ENCODE results near the gene STRIP2. TPM values are rescaled to one million over a fixed set of nuclear protein-coding genes. Genes with fewer than 3 reads are reported as not detected.
A peak's percentile ranks its signal among the peaks of the same experiment; 100 is the strongest.

The STRIP2 gene
- polyA plus RNA-seq, 1 donor (not counting 4 experiments of a cell fraction or from before 2014, with no cell fraction given), result 12.5 TPM

DNA sequence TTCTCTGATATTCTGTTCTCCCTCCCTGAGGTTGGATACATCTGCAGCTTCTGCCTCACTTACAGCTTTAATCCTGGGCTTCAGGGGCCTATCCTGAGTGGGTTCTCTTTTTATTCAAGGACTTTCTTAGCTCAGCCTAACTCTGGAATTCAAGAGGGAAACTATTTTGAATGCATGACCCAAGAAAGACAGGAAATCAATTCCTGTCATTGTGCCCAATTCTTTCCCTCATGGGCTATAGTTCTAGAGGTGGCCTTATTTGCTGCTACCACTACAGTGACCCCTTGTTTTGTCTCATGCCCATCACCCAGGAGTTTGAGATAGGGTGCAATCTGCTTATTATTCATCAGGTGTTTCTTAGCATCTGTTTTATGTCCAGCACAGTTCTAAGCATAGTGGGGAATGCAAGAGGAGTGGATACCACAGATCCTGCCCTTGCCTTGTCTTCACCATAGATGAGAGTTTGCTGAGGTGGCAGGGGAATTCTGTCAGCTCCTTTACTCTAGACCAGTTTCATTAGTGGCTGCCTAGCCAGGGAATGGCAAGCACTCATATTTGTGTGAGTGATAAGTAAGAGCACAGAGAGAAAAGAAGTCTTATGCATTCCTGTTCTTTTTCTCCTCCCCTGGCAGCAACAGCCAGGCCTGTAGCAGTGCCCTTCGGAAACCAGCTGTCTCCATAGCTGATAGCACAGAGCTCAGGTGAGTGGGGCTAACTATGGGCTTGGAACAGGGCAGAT is 19.4 kb downstream of the STRIP2 start:
- no peak for DNase-seq (ENCODE audit: low read depth, low spot score)
- FAIRE-seq, result peak; percentile 49
- H3K9me1 ChIP-seq (ENCODE audit: control insufficient read depth, extremely low read depth, insufficient read depth, low read length), result no peaks in the 10 kb centered on the region
- peaks cover 21 to 30% of the 10 kb centered on the region in 2 experiments for H3K36me3 ChIP-seq (ENCODE audit: control insufficient read depth in 2 of 2, extremely low read depth in 1 of 2, insufficient read depth in 2 of 2, low read length in 2 of 2)
- H3K9ac ChIP-seq (ENCODE audit: control insufficient read depth, extremely low read depth, insufficient read depth, low read length), result peak overlapping the region; percentile 53
- no peak overlapping the region for H2AFZ ChIP-seq (ENCODE audit: control insufficient read depth, low read length)
- peak overlapping the region; percentile 50 for H3K4me2 ChIP-seq (ENCODE audit: control insufficient read depth, extremely low read depth, insufficient read depth, low read depth, low read length)
- H3K9me3 ChIP-seq (ENCODE audit: control insufficient read depth, low read depth, low read length), result peaks cover under 1% of the 10 kb centered on the region
- TF ChIP-seq EZH2 (IDR thresholded peaks at IDR 0.05; ENCODE audit: low read length), result no peak
- TF ChIP-seq, protein P1, sequence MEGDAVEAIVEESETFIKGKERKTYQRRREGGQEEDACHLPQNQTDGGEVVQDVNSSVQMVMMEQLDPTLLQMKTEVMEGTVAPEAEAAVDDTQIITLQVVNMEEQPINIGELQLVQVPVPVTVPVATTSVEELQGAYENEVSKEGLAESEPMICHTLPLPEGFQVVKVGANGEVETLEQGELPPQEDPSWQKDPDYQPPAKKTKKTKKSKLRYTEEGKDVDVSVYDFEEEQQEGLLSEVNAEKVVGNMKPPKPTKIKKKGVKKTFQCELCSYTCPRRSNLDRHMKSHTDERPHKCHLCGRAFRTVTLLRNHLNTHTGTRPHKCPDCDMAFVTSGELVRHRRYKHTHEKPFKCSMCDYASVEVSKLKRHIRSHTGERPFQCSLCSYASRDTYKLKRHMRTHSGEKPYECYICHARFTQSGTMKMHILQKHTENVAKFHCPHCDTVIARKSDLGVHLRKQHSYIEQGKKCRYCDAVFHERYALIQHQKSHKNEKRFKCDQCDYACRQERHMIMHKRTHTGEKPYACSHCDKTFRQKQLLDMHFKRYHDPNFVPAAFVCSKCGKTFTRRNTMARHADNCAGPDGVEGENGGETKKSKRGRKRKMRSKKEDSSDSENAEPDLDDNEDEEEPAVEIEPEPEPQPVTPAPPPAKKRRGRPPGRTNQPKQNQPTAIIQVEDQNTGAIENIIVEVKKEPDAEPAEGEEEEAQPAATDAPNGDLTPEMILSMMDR (optimal IDR thresholded peaks at IDR 0.05 in 1 of 3, IDR thresholded peaks at IDR 0.05 in 1 of 3, conservative IDR thresholded peaks at IDR 0.05 in 1 of 3; ENCODE audit: extremely low read depth in 1 of 3, insufficient read depth in 2 of 3, low read length in 3 of 3), result no peak
- H3K4me1 ChIP-seq (ENCODE audit: control insufficient read depth, extremely low read depth, insufficient read depth, low read length), result peaks cover 32% of the 10 kb centered on the region
- H3K79me2 ChIP-seq (ENCODE audit: control insufficient read depth, insufficient read depth, low read length), result no peaks in the 10 kb centered on the region
- H4K20me1 ChIP-seq (ENCODE audit: control insufficient read depth, extremely low read depth, insufficient read depth, low read length), result no peaks in the 10 kb centered on the region
- no peak overlapping the region for H3K4me3 ChIP-seq (ENCODE audit: control insufficient read depth in 2 of 3, extremely low read depth in 1 of 3, insufficient read depth in 2 of 3, low read depth in 1 of 3, low read length in 3 of 3)
- H3K27ac ChIP-seq (ENCODE audit: control insufficient read depth, insufficient read depth, low read length), result peak overlapping the region; percentile 90
- dilution Hi-C loops (cut with MboI; ENCODE audit: extremely low pct_ligation_motif_present, low sequenced_read_pairs), result no loop called here
- no peaks in the 10 kb centered on the region for H3K27me3 ChIP-seq (ENCODE audit: control insufficient read depth, extremely low read depth, insufficient read depth, low read length)

DNA sequence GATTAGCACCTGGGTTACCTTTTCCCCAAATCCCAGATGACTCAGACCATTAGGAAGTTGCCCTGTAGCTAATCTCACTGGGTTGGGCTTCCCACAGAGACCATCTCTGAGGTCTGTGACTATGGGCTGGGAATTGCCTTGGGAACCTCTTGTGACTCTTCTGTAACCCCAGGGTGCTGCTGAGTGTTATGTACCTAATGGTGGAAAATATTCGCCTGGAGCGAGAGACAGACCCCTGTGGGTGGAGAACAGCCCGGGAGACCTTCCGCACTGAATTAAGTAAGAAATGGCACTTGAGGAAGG is 20.0 kb downstream of the STRIP2 start:
- H2AFZ ChIP-seq (ENCODE audit: control insufficient read depth, low read length), result no peak overlapping the region
- DNase-seq (ENCODE audit: low read depth, low spot score), result peak; percentile 72

More for the DNA sequence above, 20.0 kb downstream of the STRIP2 start:
- TF ChIP-seq, protein P1 (optimal IDR thresholded peaks at IDR 0.05 in 1 of 3, IDR thresholded peaks at IDR 0.05 in 1 of 3, conservative IDR thresholded peaks at IDR 0.05 in 1 of 3; ENCODE audit: extremely low read depth in 1 of 3, insufficient read depth in 2 of 3, low read length in 3 of 3), result no peak
- TF ChIP-seq EZH2 (IDR thresholded peaks at IDR 0.05; ENCODE audit: low read length), result no peak
- Histone ChIP-seq H3K36me3 (ENCODE audit: control insufficient read depth in 2 of 2, extremely low read depth in 1 of 2, insufficient read depth in 2 of 2, low read length in 2 of 2) (peaks cover 21 to 34% of the 10 kb centered on the region in 2 experiments), H3K9me1 (ENCODE audit: control insufficient read depth, extremely low read depth, insufficient read depth, low read length) (no peaks in the 10 kb centered on the region), H3K27me3 (ENCODE audit: control insufficient read depth, extremely low read depth, insufficient read depth, low read length) (no peaks in the 10 kb centered on the region), H3K4me1 (ENCODE audit: control insufficient read depth, extremely low read depth, insufficient read depth, low read length) (peaks cover 32% of the 10 kb centered on the region), H3K9ac (ENCODE audit: control insufficient read depth, extremely low read depth, insufficient read depth, low read length) (peak overlapping the region; percentile 43), H3K4me2 (ENCODE audit: control insufficient read depth, extremely low read depth, insufficient read depth, low read depth, low read length) (peak overlapping the region; percentile 42), H4K20me1 (ENCODE audit: control insufficient read depth, extremely low read depth, insufficient read depth, low read length) (no peaks in the 10 kb centered on the region), H3K9me3 (ENCODE audit: control insufficient read depth, low read depth, low read length) (no peaks in the 10 kb centered on the region), H3K27ac (ENCODE audit: control insufficient read depth, insufficient read depth, low read length) (peak overlapping the region; percentile 90), H3K79me2 (ENCODE audit: control insufficient read depth, insufficient read depth, low read length) (no peaks in the 10 kb centered on the region), H3K4me3 (ENCODE audit: control insufficient read depth in 2 of 3, extremely low read depth in 1 of 3, insufficient read depth in 2 of 3, low read depth in 1 of 3, low read length in 3 of 3) (no peak overlapping the region)
- dilution Hi-C loops (cut with MboI; ENCODE audit: extremely low pct_ligation_motif_present, low sequenced_read_pairs), result no loop called here
- peak; percentile 94 for FAIRE-seq
